RWPE1 (cell line): ENCODE data around the gene PTAR1.

ENCODE experiments used
- CTCF ChIA-PET: fragments of 350-600 bp; sonication (Branson Sonifier 250); formaldehyde crosslinking; extraction: SDS; loops from one replicate; lab custom pipeline; 2021; lab: Yijun Ruan, JAX
- POLR2A ChIA-PET: fragments of 400-600 bp; formaldehyde crosslinking; extraction: SDS; loops from one replicate; lab custom pipeline; 2020; ENCODE audit warnings: antibody characterized with exemption; ENCODE audit not compliant: low non-redundant PET; lab: Yijun Ruan, JAX
- DNase-seq: peaks from one replicate; pipeline ENCODE4 v3.0.0; 2012; ENCODE audit warnings: low spot score
- H3K27ac ChIP-seq: fragments of 450-650 bp; 2 replicates; pipeline ENCODE4 v1.5.1; 2017
- TF ChIP-seq, protein P1 (sequence below): fragments of 450-650 bp; conservative IDR thresholded peaks from 2 replicates; pipeline ENCODE4 v1.5.1; 2017; ENCODE audit warnings: low read depth, mild to moderate bottlenecking

PTAR1 gene

DNA sequence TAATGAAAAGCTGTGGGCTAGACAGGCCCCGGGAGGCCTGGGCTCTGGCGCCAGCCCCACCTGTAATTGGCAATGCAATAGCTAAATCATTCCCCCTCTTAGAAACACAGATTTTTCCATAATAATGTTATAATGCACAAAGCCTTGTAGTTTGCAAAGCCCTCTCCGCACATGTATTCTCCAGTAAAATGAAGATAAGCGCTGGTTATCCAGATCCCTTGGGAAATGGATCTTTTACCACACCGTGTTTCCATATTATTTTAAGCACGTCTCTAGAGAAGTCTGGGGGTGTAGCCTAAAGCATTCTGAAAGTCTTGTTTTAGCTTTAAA is 86.5 kb downstream of the PTAR1 start:
- POLR2A ChIA-PET: no interaction called here
- H3K27ac ChIP-seq: peak overlapping the region; percentile 69
- TF ChIP-seq, protein P1, sequence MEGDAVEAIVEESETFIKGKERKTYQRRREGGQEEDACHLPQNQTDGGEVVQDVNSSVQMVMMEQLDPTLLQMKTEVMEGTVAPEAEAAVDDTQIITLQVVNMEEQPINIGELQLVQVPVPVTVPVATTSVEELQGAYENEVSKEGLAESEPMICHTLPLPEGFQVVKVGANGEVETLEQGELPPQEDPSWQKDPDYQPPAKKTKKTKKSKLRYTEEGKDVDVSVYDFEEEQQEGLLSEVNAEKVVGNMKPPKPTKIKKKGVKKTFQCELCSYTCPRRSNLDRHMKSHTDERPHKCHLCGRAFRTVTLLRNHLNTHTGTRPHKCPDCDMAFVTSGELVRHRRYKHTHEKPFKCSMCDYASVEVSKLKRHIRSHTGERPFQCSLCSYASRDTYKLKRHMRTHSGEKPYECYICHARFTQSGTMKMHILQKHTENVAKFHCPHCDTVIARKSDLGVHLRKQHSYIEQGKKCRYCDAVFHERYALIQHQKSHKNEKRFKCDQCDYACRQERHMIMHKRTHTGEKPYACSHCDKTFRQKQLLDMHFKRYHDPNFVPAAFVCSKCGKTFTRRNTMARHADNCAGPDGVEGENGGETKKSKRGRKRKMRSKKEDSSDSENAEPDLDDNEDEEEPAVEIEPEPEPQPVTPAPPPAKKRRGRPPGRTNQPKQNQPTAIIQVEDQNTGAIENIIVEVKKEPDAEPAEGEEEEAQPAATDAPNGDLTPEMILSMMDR: no peak
- no peak for DNase-seq
- CTCF ChIA-PET: interaction anchor here (0.5 to 1.5 kb wide), 14 partner anchors 14 to 278 kb away, joined by 3 to 6 read pairs (median 4); no protein-coding TSS in a partner anchor

DNA sequence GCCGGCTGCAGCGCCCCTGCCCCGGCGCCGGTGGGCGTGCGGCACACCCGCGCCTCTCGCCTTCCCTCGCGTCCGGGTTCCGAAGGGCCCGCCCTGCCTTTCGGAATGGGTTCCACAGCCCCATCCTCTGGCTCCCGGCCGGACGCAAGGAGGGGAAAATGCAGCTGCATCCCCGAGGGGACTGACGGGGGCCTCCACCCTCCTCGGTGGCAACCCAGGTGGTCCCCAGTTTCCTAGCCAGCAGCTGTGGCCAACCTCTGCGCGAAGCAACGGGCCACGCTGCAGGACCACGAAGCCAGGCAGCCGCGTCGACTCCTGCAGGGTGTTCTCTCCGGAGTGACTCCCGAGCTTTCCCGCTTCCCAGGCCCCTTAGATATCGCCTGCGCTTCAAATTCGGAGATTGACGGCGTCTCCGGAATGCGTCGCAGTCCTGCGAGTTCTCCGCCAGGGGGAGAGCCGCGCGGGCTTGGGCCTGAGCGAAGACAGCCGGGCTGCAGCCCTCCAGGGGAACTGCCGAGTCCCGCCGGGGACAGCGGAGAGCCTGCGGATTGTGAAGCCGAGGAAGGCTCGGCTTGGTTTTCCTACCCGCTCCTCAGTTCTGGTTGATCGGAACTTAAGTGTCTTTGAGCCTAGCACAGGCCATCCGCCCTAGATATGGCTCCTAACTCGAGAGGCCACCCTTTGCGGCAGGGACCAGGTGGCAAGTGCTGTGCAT is 87.1 kb downstream of the PTAR1 start:
- TF ChIP-seq, protein P1: peak; percentile 90
- ChIA-PET POLR2A (interaction anchor here (0.6 kb wide), 2 partner anchors 59 to 87 kb away, joined by 3 read pairs; partner anchors contain the start of gene PTAR1), CTCF (interaction anchor here (0.5 to 1.5 kb wide), 30 partner anchors 10 to 930 kb away, joined by 3 to 9 read pairs (median 4); no protein-coding TSS in a partner anchor)
- H3K27ac ChIP-seq: peak overlapping the region; percentile 69
- peak; percentile 84 for DNase-seq

DNA sequence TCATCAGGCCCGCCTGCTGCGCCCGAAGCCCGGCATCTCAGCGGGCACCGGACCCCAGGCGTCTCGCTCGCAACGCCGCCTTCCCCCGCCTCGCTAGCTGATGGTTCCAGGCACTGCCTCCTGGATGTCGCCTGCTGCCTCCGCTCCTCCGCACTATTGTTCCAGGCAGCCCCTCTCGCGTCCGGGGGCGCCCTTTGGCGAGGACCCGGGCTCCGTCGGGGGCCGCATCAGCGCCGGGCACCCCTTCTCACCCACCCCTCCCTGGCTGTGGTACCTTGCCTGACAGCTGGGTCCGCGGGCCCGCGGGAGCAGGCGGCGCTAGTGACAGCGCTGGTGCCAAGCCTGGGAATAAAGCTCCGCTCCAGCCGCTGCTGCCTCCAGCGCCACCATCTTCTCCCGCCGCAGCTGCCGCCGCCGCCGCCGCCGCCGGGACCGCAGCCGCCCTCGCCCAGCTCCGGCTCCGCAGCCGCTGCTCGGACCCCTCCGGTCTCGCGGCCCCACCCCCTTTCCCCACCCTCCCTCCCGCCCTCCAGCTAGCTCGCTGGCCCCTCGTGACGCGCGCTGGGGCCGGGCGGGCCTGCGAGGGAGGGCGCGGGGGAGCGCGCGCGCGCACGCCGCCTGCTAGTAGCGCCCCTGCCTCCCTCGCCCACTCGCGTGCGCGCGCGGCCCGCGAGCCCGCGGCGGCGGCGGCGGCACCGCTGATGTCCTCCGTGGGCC is 87.8 kb downstream of the PTAR1 start, which contains the start of gene APBA1:
Gene APBA1, minus strand, starts transcription at position 493 of the 717 bp plus-strand sequence.
- ChIA-PET POLR2A (interaction anchor here (0.6 kb wide), 2 partner anchors 59 to 88 kb away, joined by 3 read pairs; partner anchors contain the start of gene PTAR1), CTCF (interaction anchor here (0.5 to 1.5 kb wide), 21 partner anchors 9 to 930 kb away, joined by 3 to 9 read pairs (median 4); no protein-coding TSS in a partner anchor)
- TF ChIP-seq, protein P1: no peak
- no peak for DNase-seq
- peak within 1 kb of the TSS; percentile 69 for H3K27ac ChIP-seq

GRCh38 chr9:69671311-69671878 is 88.4 kb downstream of the PTAR1 start:
- TF ChIP-seq, protein P1: no peak
- ChIA-PET POLR2A (no interaction called here), CTCF (interaction anchor here (1.2 to 1.4 kb wide), 2 partner anchors 9 to 249 kb away, joined by 8 to 9 read pairs; no protein-coding TSS in a partner anchor)
- DNase-seq: no peak
- H3K27ac ChIP-seq: no peak overlapping the region

DNA sequence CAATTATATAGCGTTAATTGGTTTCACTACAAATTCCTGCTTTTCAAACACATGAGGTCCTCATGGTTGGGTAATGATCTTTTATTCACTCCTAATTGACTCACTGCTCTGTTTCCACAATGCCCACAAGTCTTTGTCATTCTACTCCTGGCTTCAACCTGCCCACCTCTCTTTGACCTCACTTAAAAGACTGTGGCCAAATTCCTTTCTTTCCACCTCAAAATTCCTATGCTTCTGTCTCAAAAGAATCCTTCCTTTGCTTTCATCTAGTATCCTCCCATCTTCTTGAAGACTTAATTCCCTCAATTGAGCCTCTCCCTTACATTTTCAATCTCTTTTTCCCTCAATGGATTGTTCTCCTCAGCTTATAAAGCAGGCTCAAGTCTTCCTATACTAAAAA is 92.5 kb downstream of the PTAR1 start:
- DNase-seq: no peak
- TF ChIP-seq, protein P1: no peak
- CTCF ChIA-PET: interaction anchor here (0.7 kb wide), 1 partner anchor 195 kb away, joined by 4 read pairs; no protein-coding TSS in a partner anchor
- POLR2A ChIA-PET: no interaction called here
- H3K27ac ChIP-seq: no peak overlapping the region

- CTCF ChIA-PET: no interaction called here
- DNase-seq: no peak
- TF ChIP-seq, protein P1: no peak
- POLR2A ChIA-PET: no interaction called here
- no peak overlapping the region for H3K27ac ChIP-seq
Observed at GRCh38 chr9:69660304-69660703, 99.5 kb downstream of the PTAR1 start.
